Sigmoid colon (tissue), 4 donors: Measurements from ENCODE around the gene ITGA5.

Experiments
- CTCF ChIP-seq, 4 experiments: fragments of 450-650 bp in 3 of 4; fragments of 200-600 bp in 1 of 4; IDR thresholded peaks; one replicate each; pipeline ENCODE4 v1.5.1; 2016 to 2019; ENCODE audit warnings: antibody characterized with exemption in 4 of 4, mild to moderate bottlenecking in 3 of 4, moderate library complexity in 2 of 4
- EP300 ChIP-seq, 4 donors: sonication (generic); formaldehyde crosslinking; IDR thresholded peaks; one replicate each; pipeline ENCODE4 v1.6.1; 2017; ENCODE audit warnings: antibody characterized with exemption in 4 of 4
- POLR2A ChIP-seq, 2 donors: fragments of 450-650 bp; IDR thresholded peaks; one replicate each; pipeline ENCODE4 v1.6.1; 2016; ENCODE audit warnings: antibody characterized with exemption in 2 of 2, mild to moderate bottlenecking in 2 of 2, moderate library complexity in 2 of 2
- POLR2AphosphoS5 ChIP-seq, 4 donors: sonication (generic); formaldehyde crosslinking; IDR thresholded peaks; one replicate each; pipeline ENCODE4 v1.6.1; 2017; ENCODE audit warnings: antibody characterized with exemption in 4 of 4

DNA sequence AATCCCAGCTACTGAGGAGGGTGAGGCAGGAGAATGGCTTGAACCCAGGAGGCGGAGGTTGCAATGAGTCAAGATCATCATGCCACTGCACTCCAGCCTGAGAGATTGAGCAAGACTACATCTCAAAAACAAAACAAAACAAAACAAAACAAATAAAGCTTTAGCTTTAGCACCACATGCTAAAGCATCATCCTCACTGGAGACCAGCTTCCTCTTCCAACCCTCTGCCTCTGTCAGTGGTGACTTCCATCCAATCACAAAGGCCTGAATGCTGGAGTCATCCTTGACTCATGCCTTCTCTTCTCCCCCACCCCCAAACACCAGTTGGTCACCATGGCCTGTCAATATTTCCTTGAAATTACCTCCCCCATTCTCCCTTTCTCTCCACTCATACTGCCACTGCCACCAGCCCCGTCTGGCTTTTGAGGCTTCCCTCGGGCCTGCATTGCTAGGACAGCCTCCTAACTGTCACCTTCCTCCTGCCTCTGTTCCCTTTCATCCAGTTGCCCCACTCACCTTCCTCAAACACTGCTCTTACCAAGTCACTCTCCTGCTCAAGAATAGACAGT lies 35.9 kb downstream of the ITGA5 start:
- TF ChIP-seq CTCF (IDR thresholded peaks at IDR 0.05) (no peak), POLR2AphosphoS5 (IDR thresholded peaks at IDR 0.05) (peak in 1 of 4 donors; percentile 23), POLR2A (IDR thresholded peaks at IDR 0.05) (no peak), EP300 (IDR thresholded peaks at IDR 0.05) (no peak)
